OCI-LY1 (cell line): Measurements from ENCODE around the gene UQCR10.

Experiments used
- H2AFZ ChIP-seq: fragments of 200-600 bp; sonication (generic), shearing (Covaris generic); 2 replicates; pipeline ENCODE4 v1.6.0; 2014; ENCODE audit warnings: antibody characterized with exemption, mild to moderate bottlenecking, low read length
- H3F3A ChIP-seq: fragments of 200-600 bp; sonication (generic), shearing (Covaris generic); 2 replicates; pipeline ENCODE4 v1.6.0; 2014; ENCODE audit warnings: mild to moderate bottlenecking, antibody characterized with exemption, low read length, moderate library complexity; ENCODE audit not compliant: insufficient read depth
- H3K27ac ChIP-seq: fragments of 200-600 bp; sonication (generic); 2 replicates; pipeline ENCODE4 v1.5.1; 2014; ENCODE audit warnings: low read length, mixed run types, mild to moderate bottlenecking, low read depth; ENCODE audit not compliant: poor library complexity, severe bottlenecking
- H3K27me3 ChIP-seq: fragments of 200-600 bp; sonication (generic); 2 replicates; pipeline ENCODE4 v1.6.0; 2014; ENCODE audit warnings: antibody characterized with exemption, mild to moderate bottlenecking, low read length, moderate library complexity; ENCODE audit not compliant: insufficient read depth
- H3K36me3 ChIP-seq: fragments of 200-600 bp; sonication (generic); 2 replicates; pipeline ENCODE4 v1.6.1; 2014; ENCODE audit warnings: mild to moderate bottlenecking, antibody characterized with exemption, low read length, moderate library complexity, mixed read lengths; ENCODE audit not compliant: insufficient read depth
- H3K4me1 ChIP-seq: fragments of 200-600 bp; sonication (generic); 2 replicates; pipeline ENCODE4 v1.5.1; 2014; ENCODE audit warnings: mild to moderate bottlenecking, low read length, moderate library complexity; ENCODE audit not compliant: insufficient read depth, severe bottlenecking
- H3K4me2 ChIP-seq: fragments of 200-600 bp; sonication (generic), shearing (Covaris generic); 2 replicates; pipeline ENCODE4 v1.6.1; 2014; ENCODE audit warnings: low read length
- H3K4me3 ChIP-seq: fragments of 200-600 bp; sonication (generic); 2 replicates; pipeline ENCODE4 v1.5.1; 2014; ENCODE audit warnings: low read length, low read depth, mild to moderate bottlenecking, mixed read lengths; ENCODE audit not compliant: poor library complexity, severe bottlenecking
- H3K79me2 ChIP-seq: fragments of 200-600 bp; shearing (Covaris generic); 2 replicates; pipeline ENCODE4 v1.6.1; 2016; ENCODE audit warnings: mixed run types, low read length, mixed read lengths; ENCODE audit not compliant: insufficient read depth
- H3K9ac ChIP-seq: fragments of 200-600 bp; sonication (generic), shearing (Covaris generic); 2 replicates; pipeline ENCODE4 v1.6.1; 2014; ENCODE audit warnings: mild to moderate bottlenecking, low read length, mixed read lengths
- H3K9me2 ChIP-seq: fragments of 200-600 bp; sonication (generic), shearing (Covaris generic); 2 replicates; pipeline ENCODE4 v1.6.1; 2014; ENCODE audit warnings: low read depth, mild to moderate bottlenecking, low read length, mixed read lengths
- H3K9me3 ChIP-seq: fragments of 200-600 bp; shearing (Covaris generic); 2 replicates; pipeline ENCODE4 v1.6.1; 2014; ENCODE audit warnings: low read length, mixed read lengths
- H4K20me1 ChIP-seq: fragments of 200-600 bp; sonication (generic), shearing (Covaris generic); 2 replicates; pipeline ENCODE4 v1.6.0; 2016; ENCODE audit warnings: mild to moderate bottlenecking, low read length; ENCODE audit not compliant: insufficient read depth
- EZH2 ChIP-seq: fragments of 200-600 bp; sonication (generic), shearing (Covaris generic); IDR thresholded peaks from 2 replicates; pipeline ENCODE4 v1.8.0; 2017; ENCODE audit warnings: borderline replicate concordance, mixed run types, mild to moderate bottlenecking, antibody characterized with exemption, low read length, moderate library complexity, mixed read lengths
- TF ChIP-seq, protein P1 (sequence below): fragments of 200-600 bp; sonication (generic), shearing (Covaris generic); IDR thresholded peaks from 2 replicates; pipeline ENCODE4 v1.5.1; 2017; ENCODE audit warnings: mild to moderate bottlenecking, antibody characterized with exemption, low read length, moderate library complexity, mixed read lengths

UQCR10 gene

DNA sequence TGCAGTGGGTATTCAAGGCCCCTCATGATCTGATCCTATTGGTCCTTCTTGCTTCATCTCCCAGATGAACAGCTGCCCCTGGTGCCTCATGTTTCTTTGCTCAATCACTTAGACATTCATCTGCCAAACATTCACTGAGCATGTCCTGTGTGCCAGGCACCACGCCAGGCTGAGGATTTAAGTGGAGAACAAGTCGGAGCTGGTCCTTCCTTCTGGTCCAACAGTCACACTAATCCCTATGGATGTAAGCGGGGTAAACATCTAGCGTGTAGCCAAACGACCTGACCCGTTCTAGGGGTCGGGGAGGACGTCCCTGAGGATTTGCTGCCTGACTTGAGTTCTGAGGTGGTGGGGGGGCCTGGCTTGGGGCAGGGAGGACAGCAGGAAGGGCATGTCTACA lies 22.3 kb upstream of the UQCR10 start:
- Histone ChIP-seq H3K9ac (no peak overlapping the region), H3K4me1 (peaks cover 8% of the 10 kb centered on the region), H3K27ac (no peak overlapping the region), H3K9me3 (no peaks in the 10 kb centered on the region), H3K4me2 (no peak overlapping the region), H3K36me3 (no peaks in the 10 kb centered on the region), H3F3A (no peaks in the 10 kb centered on the region), H3K27me3 (no peaks in the 10 kb centered on the region), H4K20me1 (no peaks in the 10 kb centered on the region), H3K79me2 (no peaks in the 10 kb centered on the region), H3K9me2 (no peaks in the 10 kb centered on the region), H3K4me3 (no peak overlapping the region), H2AFZ (no peak overlapping the region)
- TF ChIP-seq, protein P1, sequence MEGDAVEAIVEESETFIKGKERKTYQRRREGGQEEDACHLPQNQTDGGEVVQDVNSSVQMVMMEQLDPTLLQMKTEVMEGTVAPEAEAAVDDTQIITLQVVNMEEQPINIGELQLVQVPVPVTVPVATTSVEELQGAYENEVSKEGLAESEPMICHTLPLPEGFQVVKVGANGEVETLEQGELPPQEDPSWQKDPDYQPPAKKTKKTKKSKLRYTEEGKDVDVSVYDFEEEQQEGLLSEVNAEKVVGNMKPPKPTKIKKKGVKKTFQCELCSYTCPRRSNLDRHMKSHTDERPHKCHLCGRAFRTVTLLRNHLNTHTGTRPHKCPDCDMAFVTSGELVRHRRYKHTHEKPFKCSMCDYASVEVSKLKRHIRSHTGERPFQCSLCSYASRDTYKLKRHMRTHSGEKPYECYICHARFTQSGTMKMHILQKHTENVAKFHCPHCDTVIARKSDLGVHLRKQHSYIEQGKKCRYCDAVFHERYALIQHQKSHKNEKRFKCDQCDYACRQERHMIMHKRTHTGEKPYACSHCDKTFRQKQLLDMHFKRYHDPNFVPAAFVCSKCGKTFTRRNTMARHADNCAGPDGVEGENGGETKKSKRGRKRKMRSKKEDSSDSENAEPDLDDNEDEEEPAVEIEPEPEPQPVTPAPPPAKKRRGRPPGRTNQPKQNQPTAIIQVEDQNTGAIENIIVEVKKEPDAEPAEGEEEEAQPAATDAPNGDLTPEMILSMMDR: no peak
- TF ChIP-seq EZH2: no peak

DNA sequence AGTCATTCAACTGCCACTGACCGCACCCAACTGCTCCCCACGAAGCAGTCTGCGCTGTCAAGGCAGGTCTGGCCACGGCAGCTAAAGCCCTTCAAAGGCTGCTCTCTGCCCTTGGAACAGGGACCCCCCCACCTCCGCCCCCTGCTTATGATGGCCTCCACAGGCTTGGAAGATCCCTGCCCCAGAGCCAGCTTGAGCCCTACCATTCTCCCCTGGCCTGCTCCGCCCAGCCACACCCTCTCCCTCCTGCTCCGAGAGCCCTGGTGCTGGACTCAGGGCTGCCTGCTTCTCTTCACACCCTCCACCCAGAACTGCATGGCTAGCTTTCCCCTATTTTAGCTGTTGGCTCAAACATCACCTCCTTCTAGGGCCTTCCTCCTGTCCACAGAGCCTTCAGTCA lies 19.3 kb upstream of the UQCR10 start:
- H2AFZ ChIP-seq: no peak overlapping the region
- no peak overlapping the region for H3K27ac ChIP-seq
- no peaks in the 10 kb centered on the region for H3K9me2 ChIP-seq
- no peaks in the 10 kb centered on the region for H3K79me2 ChIP-seq
- H4K20me1 ChIP-seq: no peaks in the 10 kb centered on the region
- H3K27me3 ChIP-seq: no peaks in the 10 kb centered on the region
- H3K9me3 ChIP-seq: no peaks in the 10 kb centered on the region
- no peak overlapping the region for H3K9ac ChIP-seq
- TF ChIP-seq, protein P1: no peak
- TF ChIP-seq EZH2: no peak
- no peaks in the 10 kb centered on the region for H3F3A ChIP-seq
- H3K4me3 ChIP-seq: no peak overlapping the region
- peaks cover 8% of the 10 kb centered on the region for H3K4me1 ChIP-seq
- no peak overlapping the region for H3K4me2 ChIP-seq
- H3K36me3 ChIP-seq: no peaks in the 10 kb centered on the region

DNA sequence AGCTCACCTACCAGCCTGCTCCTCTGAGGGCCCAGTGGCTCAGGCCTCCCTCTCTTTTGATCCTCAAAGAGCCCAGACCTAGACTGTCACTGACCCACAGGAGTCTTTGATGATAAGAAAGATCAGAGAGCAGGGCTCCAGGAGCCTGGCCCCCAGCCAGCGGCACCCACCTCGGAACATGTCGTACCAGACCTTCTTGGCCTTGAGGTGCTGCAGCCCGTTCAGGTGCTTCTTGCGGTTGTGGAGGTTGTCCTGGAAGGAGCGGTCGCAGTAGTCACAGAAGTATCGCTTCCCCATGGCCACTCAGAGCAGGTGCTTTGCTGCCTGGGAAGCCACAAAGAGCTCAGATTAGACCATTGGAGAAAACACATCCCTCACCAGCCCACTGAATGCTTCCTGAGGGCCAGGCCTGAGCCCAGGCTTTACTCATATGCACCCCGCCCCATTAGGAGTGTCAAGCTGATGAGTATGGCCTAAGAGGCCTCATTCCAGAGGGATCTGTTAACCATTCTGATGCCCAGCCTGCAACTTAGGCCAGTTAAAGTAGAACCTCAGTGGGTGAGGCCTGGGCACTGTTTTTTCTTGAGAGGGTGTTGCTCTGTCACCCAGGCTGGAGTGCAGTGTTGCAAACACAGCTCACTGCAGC lies 18.8 kb upstream of the UQCR10 start:
- H3K9me2 ChIP-seq: no peaks in the 10 kb centered on the region
- H3K4me1 ChIP-seq: peaks cover 8% of the 10 kb centered on the region
- H3K36me3 ChIP-seq: no peaks in the 10 kb centered on the region

More for the DNA sequence above, 18.8 kb upstream of the UQCR10 start:
- Histone ChIP-seq H3K9me3 (no peaks in the 10 kb centered on the region), H3F3A (no peaks in the 10 kb centered on the region), H3K27me3 (no peaks in the 10 kb centered on the region), H4K20me1 (no peaks in the 10 kb centered on the region), H3K4me2 (no peak overlapping the region), H2AFZ (no peak overlapping the region), H3K27ac (peak overlapping the region; percentile 8), H3K79me2 (no peaks in the 10 kb centered on the region), H3K9ac (no peak overlapping the region), H3K4me3 (no peak overlapping the region)
- TF ChIP-seq, protein P1: no peak
- TF ChIP-seq EZH2: no peak
